Suprapubic skin (tissue), 4 donors: Measurements from ENCODE around the gene CRELD1. TPM values are rescaled to one million over a fixed set of nuclear protein-coding genes. Genes with fewer than 3 reads are reported as not detected.

Experiments used
- DNase-seq, 2 donors: peaks; one replicate each; pipeline ENCODE4 v3.0.0-alpha.2; 2019; ENCODE audit warnings: low spot score in 2 of 2
- H3K27ac ChIP-seq: fragments of 200-600 bp; sonication (generic); one replicate; pipeline ENCODE4 v1.5.1; 2019
- H3K27me3 ChIP-seq: fragments of 200-600 bp; sonication (generic); one replicate; pipeline ENCODE4 v1.5.1; 2019
- H3K36me3 ChIP-seq: fragments of 200-600 bp; sonication (generic); one replicate; pipeline ENCODE4 v1.5.1; 2019
- H3K4me1 ChIP-seq: fragments of 200-600 bp; sonication (generic); one replicate; pipeline ENCODE4 v1.5.1; 2019
- H3K4me3 ChIP-seq: fragments of 200-600 bp; sonication (generic); one replicate; pipeline ENCODE4 v1.5.1; 2019; ENCODE audit warnings: mild to moderate bottlenecking
- H3K9me3 ChIP-seq: fragments of 200-600 bp; sonication (generic); one replicate; pipeline ENCODE4 v1.5.1; 2019
- CTCF ChIP-seq, 2 donors: fragments of 200-600 bp in 1 of 2; fragments of 450-650 bp in 1 of 2; sonication (generic) in 1 of 2; IDR thresholded peaks; one replicate each; pipeline ENCODE4 v1.5.1; 2016 to 2019; ENCODE audit warnings: antibody characterized with exemption in 2 of 2, mild to moderate bottlenecking in 1 of 2, moderate library complexity in 1 of 2
- EP300 ChIP-seq: sonication (generic); formaldehyde crosslinking; IDR thresholded peaks from one replicate; pipeline ENCODE4 v1.6.1; 2017; ENCODE audit warnings: antibody characterized with exemption
- POLR2A ChIP-seq, 2 donors: fragments of 450-650 bp; IDR thresholded peaks; one replicate each; pipeline ENCODE4 v1.6.1; 2017; ENCODE audit warnings: antibody characterized with exemption in 2 of 2, mild to moderate bottlenecking in 2 of 2, moderate library complexity in 2 of 2
- POLR2AphosphoS5 ChIP-seq, 3 donors: sonication (generic); formaldehyde crosslinking; IDR thresholded peaks; one replicate each; pipeline ENCODE4 v1.6.1; 2017; ENCODE audit warnings: antibody characterized with exemption in 3 of 3
- WGBS: methylation state at CpG from one replicate; pipeline ENCODE4 v1.1.5; 2018; 5-methylcytosine and 5-hydroxymethylcytosine counted together
- total RNA-seq, 4 donors: library from RNA; depleted of rRNA; stranded (reverse); fragments of >200 nt; gene quantifications; one replicate each; pipeline ENCODE4 v1.1.0, GENCODE V29; 2016

Gene CRELD1
- total RNA-seq, 4 donors from 2014 or later: 18.9 to 46.7 (median 26.0) TPM

- Histone ChIP-seq H3K9me3 (no peaks in the 10 kb centered on the region), H3K27me3 (no peaks in the 10 kb centered on the region), H3K4me1 (peaks cover 40% of the 10 kb centered on the region), H3K4me3 (no peak overlapping the region), H3K36me3 (peaks cover 35% of the 10 kb centered on the region), H3K27ac (no peak overlapping the region)
- WGBS: 63% methylated on average over 7 of the region's 7 CpGs
- TF ChIP-seq EP300: no peak
- TF ChIP-seq POLR2AphosphoS5 (IDR thresholded peaks at IDR 0.05): no peak
- TF ChIP-seq POLR2A (IDR thresholded peaks at IDR 0.05): no peak
- no peak for TF ChIP-seq CTCF (IDR thresholded peaks at IDR 0.05)
- no peak for DNase-seq
Observed at GRCh38 chr3:9909221-9910013, 24.2 kb upstream of the CRELD1 start.

GRCh38 chr3:9911863-9912262 is 21.8 kb upstream of the CRELD1 start:
- 68% methylated on average over 8 of the region's 8 CpGs for WGBS
- no peaks in the 10 kb centered on the region for H3K9me3 ChIP-seq
- no peaks in the 10 kb centered on the region for H3K27me3 ChIP-seq
- H3K4me3 ChIP-seq: no peak overlapping the region
- H3K36me3 ChIP-seq: peaks cover 33% of the 10 kb centered on the region
- H3K4me1 ChIP-seq: peaks cover 57% of the 10 kb centered on the region
- TF ChIP-seq EP300: no peak
- no peak for TF ChIP-seq POLR2A (IDR thresholded peaks at IDR 0.05)
- no peak for TF ChIP-seq POLR2AphosphoS5 (IDR thresholded peaks at IDR 0.05)
- TF ChIP-seq CTCF (IDR thresholded peaks at IDR 0.05): no peak
- no peak overlapping the region for H3K27ac ChIP-seq
- DNase-seq: no peak

- peaks cover 62% of the 10 kb centered on the region for H3K4me1 ChIP-seq
- no peak for TF ChIP-seq POLR2A (IDR thresholded peaks at IDR 0.05)
- no peak for TF ChIP-seq CTCF (IDR thresholded peaks at IDR 0.05)
- no peak for TF ChIP-seq POLR2AphosphoS5 (IDR thresholded peaks at IDR 0.05)
- TF ChIP-seq EP300: no peak
- no peaks in the 10 kb centered on the region for H3K27me3 ChIP-seq
- peaks cover 31% of the 10 kb centered on the region for H3K36me3 ChIP-seq
- DNase-seq: no peak
- H3K4me3 ChIP-seq: no peak overlapping the region
- no peak overlapping the region for H3K27ac ChIP-seq
- 83% methylated on average over 7 of the region's 7 CpGs for WGBS
- no peaks in the 10 kb centered on the region for H3K9me3 ChIP-seq
Observed at GRCh38 chr3:9912294-9912935, 21.2 kb upstream of the CRELD1 start.

- WGBS: 55% methylated on average over 5 of the region's 5 CpGs
Observed at GRCh38 chr3:9913601-9914000, 20.0 kb upstream of the CRELD1 start.

More at GRCh38 chr3:9913601-9914000, 20.0 kb upstream of the CRELD1 start:
- peak; percentile 75 to 84 for DNase-seq
- no peak for TF ChIP-seq POLR2A (IDR thresholded peaks at IDR 0.05)
- TF ChIP-seq CTCF (IDR thresholded peaks at IDR 0.05): no peak
- TF ChIP-seq EP300: no peak
- TF ChIP-seq POLR2AphosphoS5 (IDR thresholded peaks at IDR 0.05): no peak
- Histone ChIP-seq H3K27me3 (no peaks in the 10 kb centered on the region), H3K4me3 (no peak overlapping the region), H3K4me1 (peaks cover 66% of the 10 kb centered on the region), H3K27ac (peak overlapping the region; percentile 92), H3K36me3 (peaks cover 26% of the 10 kb centered on the region), H3K9me3 (no peaks in the 10 kb centered on the region)
